ENCODE measurements around the gene MTERF4.

- TF ChIP-seq ZNF8 (CRISPR knock-in tag; IDR thresholded peaks at IDR 0.05) (no peak), TCF4 (CRISPR knock-in tag; IDR thresholded peaks at IDR 0.05; ENCODE audit: borderline replicate concordance) (no peak), PATZ1 (CRISPR knock-in tag; IDR thresholded peaks at IDR 0.05; ENCODE audit: borderline replicate concordance) (no peak), RARB (CRISPR knock-in tag; IDR thresholded peaks at IDR 0.05) (no peak)
Measured at GRCh38 chr2:241063093-241063551, 39.0 kb downstream of the MTERF4 start.
